Measurements from ENCODE around the gene NDUFAF2. TPM values are rescaled to one million over a fixed set of nuclear protein-coding genes. Genes with fewer than 3 reads are reported as not detected.

The NDUFAF2 gene
- total RNA-seq, 4 donors from 2014 or later = 16.0 to 24.1 (median 20.2) TPM

DNA sequence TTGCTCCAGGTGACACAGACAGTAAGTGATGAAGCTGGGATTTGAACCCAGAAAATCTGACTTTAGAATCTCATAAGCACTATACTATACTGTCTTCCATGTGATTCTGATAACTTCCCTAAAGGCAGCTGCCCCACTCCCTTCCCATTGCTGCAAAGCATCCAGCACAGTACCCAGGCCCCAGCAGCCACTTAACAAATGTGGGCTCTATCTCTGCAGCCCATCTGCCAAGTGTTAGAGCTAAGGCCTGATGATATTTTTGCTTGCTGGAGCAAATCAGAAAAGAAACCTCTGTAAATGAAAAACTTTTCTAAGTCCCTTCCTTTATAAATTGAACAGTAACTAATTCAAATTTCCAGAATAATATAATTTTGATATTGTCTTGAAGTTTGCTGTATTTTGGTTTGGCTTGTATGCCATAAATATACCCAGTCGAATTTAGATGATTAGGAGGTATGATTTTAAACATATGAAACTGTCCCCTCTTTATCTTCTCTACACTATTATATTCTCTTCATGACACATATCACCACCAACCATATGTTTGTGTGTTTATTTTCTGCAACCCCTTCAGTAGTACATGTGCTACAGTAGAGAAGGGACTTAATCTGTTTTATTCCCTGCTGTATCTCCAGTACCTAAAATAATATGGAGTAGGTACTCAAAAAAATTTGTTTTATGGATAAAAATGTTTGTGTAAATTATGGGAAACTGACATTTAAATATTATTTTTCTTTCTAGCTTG is 153.4 kb downstream of the NDUFAF2 start:
- TF ChIP-seq CTCF (IDR thresholded peaks at IDR 0.05) (no peak), POLR2A (IDR thresholded peaks at IDR 0.05) (no peak)
- Histone ChIP-seq H3K27me3 (no peaks in the 10 kb centered on the region), H3K27ac (no peak overlapping the region), H3K9me3 (no peaks in the 10 kb centered on the region), H3K36me3 (no peaks in the 10 kb centered on the region), H3K4me1 (no peaks in the 10 kb centered on the region), H3K4me3 (replicated peaks in 1 of 3) (no peak overlapping the region)
- intact Hi-C loops (cut with DNase I) = no loop called here
- no peak for DNase-seq
- WGBS, 2 donors = 96% methylated on average over 1 of the region's 1 CpG

GRCh38 chr5:61100437-61100836 is 155.4 kb downstream of the NDUFAF2 start:
- no peaks in the 10 kb centered on the region for H3K36me3 ChIP-seq
- H3K4me3 ChIP-seq (replicated peaks in 1 of 3) = no peak overlapping the region
- 83 to 86% methylated on average over 4 of the region's 4 CpGs for WGBS, 2 donors

DNA sequence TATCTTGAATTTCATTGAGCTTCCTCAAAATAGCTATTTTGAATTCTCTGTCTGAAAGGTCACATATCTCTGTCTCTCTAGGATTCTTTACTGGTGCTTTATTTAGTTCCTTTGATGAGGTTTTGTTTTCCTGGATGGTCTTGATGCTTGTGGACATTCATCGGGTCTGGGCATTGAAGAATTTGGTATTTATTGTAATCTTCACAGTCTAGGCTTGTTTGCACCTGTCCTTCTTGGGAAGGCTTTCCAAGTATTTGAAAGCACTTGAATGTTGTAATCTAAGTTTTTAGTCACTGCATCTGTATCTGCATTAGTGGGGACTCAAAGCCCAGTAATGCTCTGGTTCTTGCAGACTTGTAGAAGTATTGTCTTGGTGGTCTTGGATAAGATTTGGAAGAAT is 169.4 kb downstream of the NDUFAF2 start:
- H3K9me3 ChIP-seq = no peaks in the 10 kb centered on the region
- whole genome bisulfite sequencing, 2 donors = 88 to 100% methylated on average over 1 of the region's 1 CpG
- no peaks in the 10 kb centered on the region for H3K4me1 ChIP-seq
- no peaks in the 10 kb centered on the region for H3K36me3 ChIP-seq
- DNase-seq = no peak
- H3K4me3 ChIP-seq (replicated peaks in 1 of 3) = no peak overlapping the region
- no peak for TF ChIP-seq POLR2A (IDR thresholded peaks at IDR 0.05)
- TF ChIP-seq CTCF (IDR thresholded peaks at IDR 0.05) = no peak
- intact Hi-C loops (cut with DNase I) = no loop called here
- no peaks in the 10 kb centered on the region for H3K27me3 ChIP-seq
- H3K27ac ChIP-seq = no peak overlapping the region

More at GRCh38 chr5:61100437-61100836, 155.4 kb downstream of the NDUFAF2 start:
- Histone ChIP-seq H3K4me1 (no peaks in the 10 kb centered on the region), H3K27me3 (no peaks in the 10 kb centered on the region), H3K27ac (no peak overlapping the region), H3K9me3 (no peaks in the 10 kb centered on the region)
- intact Hi-C loops (cut with DNase I) = no loop called here
- TF ChIP-seq POLR2A (IDR thresholded peaks at IDR 0.05) = no peak
- no peak for TF ChIP-seq CTCF (IDR thresholded peaks at IDR 0.05)
- no peak for DNase-seq

- Histone ChIP-seq H3K4me3 (replicated peaks in 1 of 3) (no peak overlapping the region), H3K4me1 (no peaks in the 10 kb centered on the region), H3K27ac (no peak overlapping the region), H3K36me3 (no peaks in the 10 kb centered on the region), H3K27me3 (no peaks in the 10 kb centered on the region), H3K9me3 (no peaks in the 10 kb centered on the region)
- TF ChIP-seq POLR2A (IDR thresholded peaks at IDR 0.05) (no peak), CTCF (IDR thresholded peaks at IDR 0.05) (no peak)
- intact Hi-C loops (cut with DNase I) = no loop called here
- 95 to 99% methylated on average over 3 of the region's 3 CpGs for WGBS, 2 donors
- DNase-seq = no peak
Measured at GRCh38 chr5:61115968-61116367, 171.0 kb downstream of the NDUFAF2 start.

GRCh38 chr5:61119066-61119465 is 174.1 kb downstream of the NDUFAF2 start:
- no peak for DNase-seq
- intact Hi-C loops (cut with DNase I) = no loop called here
- no peaks in the 10 kb centered on the region for H3K4me1 ChIP-seq
- no peak overlapping the region for H3K27ac ChIP-seq
- H3K27me3 ChIP-seq = no peaks in the 10 kb centered on the region
- TF ChIP-seq CTCF (IDR thresholded peaks at IDR 0.05) (no peak), POLR2A (IDR thresholded peaks at IDR 0.05) (no peak)
- no peak overlapping the region for H3K4me3 ChIP-seq (replicated peaks in 1 of 3)
- WGBS, 2 donors = 80 to 94% methylated on average over 1 of the region's 1 CpG
- H3K9me3 ChIP-seq = no peaks in the 10 kb centered on the region
- H3K36me3 ChIP-seq = no peaks in the 10 kb centered on the region

All from thyroid gland (tissue), 4 donors.